HG02588 (cell line): ENCODE data around the gene CXCR6.
"Not testable (repeated sequence)": the region's sequence is repeated elsewhere in the genome, so short reads cannot be mapped to it uniquely, and the experiment has no call there.

Experiments
- ATAC-seq: cut with Tn5 transposase; IDR thresholded peaks from one replicate; pipeline ENCODE4 v1.9.1; 2021; ENCODE audit warnings: mild to moderate bottlenecking, moderate library complexity; ENCODE audit not compliant: unreplicated experiment

The CXCR6 gene

DNA sequence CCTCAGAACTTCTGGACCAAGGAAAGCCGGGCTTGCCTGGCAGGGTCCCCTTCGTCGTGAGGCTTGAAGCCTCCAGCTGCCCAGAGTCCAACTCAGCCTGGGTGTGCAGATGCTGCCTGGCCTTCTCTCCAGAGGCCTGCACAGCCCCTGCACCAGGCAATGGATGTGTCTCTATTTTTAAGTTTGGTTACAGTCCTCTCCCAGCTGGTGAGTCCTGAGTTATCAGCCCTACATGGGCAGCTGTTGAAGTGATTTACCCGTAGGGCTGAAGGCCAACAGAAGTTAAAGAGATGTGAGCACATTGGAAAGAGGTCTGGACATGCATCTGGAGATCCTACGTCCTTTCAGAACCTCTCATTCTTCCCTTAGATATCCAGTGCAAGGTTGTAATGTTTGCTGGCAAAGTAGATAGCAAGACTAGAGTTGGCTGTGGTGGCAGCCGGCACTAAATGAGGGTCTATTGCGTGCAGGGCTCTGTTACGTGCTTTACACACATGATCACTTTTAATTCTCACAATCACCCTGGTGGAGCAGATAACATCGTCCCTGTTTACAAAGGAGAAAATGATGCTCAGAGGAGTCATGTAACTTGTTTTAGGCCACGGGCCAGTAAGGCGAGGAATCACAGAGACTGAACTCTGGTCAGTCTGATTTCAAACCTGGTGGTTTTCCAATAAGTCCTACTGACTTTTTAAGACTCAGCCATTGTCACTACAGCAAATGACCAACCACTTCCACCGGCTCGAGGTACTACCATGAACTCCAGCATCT lies 42.5 kb downstream of the CXCR6 start:
- ATAC-seq: no peak

DNA sequence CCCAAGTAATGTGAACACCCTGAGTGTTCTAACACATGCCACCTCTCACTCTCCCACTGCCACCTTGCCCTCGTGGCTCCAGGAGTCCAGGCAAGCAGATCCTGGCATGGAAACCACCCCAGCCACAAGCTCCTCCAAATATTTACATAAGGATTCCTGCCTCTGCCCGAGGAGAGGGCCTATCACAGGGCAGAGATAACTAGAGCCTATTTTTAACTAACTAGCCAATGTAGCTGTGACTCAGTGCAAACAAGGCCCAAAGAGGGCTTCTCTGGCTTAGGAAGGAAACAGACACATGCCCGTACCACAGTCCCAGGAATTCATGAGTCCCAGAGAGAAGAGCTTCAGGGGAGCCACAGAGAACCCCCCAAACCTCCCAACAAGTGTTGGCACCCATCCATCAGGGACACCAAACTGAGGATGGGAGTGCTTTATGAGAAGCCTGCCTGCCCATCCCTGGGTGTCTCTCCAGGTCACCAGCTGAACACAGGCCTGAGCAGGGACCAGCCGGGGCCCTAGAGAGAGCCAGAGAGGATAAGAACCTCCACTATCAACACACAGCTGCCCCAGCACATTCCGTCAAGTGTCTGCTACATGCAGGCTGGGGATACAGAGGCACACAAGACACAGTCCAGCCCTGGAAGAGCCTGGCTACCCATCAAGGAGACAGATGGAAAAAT lies 43.2 kb downstream of the CXCR6 start:
- no peak for ATAC-seq

DNA sequence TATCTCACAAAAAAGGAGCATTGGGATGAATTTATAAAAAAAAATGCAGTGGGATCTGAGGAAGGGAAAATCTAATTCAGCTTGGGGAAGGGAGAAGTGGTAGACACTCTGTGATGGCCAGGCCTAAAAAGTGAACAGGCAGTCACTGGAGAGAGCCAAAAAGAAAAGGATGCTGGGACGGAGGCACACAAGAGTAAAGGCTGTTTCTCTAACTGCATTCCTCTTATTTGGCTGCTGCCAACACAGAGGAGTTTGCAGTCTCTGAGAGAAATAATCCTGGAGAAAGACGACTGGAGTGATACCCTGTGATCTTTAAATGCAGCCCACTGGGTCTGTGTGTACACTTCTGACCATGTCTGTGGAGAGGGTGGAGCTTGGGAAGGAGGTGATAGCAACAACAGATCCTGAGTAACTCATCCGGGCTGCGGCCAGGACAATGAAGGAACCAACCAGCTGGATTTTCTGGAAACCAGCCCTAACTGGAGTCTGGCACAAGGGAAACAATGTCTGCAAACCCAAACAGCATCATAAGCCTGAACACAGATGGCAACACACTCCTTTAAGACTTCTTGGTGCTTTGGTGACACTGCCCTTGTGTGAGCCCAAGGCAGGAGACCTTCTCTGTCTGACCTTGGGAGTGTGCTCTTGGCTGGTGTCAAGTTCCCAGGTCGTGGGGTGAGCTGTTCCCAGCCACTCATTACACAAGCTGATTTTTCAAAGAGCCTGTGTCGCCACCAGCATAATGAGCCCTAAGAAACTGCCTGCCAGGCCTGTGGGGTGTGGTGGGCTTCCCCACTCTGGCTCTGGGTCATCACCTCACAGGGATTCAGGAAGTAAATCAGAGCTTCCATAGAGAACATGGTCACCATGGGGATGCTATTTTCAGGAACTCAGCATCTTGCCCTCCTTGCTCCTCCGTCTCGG lies 44.4 kb downstream of the CXCR6 start:
- ATAC-seq: no peak

DNA sequence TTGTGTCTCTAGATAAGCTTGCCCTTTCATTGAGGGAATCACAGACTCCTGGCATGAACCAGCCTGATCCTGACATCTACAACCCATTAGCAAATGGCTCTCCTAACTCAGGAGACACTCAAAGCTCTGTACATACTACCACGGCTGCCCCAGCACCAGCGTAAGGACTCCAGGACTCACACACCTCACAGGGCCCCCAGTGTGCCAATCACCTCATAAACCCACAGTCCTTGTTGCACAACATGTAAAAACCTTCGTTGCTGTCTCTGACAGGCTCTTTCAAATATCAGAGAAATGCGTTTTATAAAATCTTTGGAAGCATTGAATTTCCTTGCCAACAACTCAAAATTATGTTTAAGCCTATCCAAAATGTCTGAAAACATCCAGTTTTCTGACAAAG lies 45.1 kb downstream of the CXCR6 start:
- ATAC-seq: no peak

DNA sequence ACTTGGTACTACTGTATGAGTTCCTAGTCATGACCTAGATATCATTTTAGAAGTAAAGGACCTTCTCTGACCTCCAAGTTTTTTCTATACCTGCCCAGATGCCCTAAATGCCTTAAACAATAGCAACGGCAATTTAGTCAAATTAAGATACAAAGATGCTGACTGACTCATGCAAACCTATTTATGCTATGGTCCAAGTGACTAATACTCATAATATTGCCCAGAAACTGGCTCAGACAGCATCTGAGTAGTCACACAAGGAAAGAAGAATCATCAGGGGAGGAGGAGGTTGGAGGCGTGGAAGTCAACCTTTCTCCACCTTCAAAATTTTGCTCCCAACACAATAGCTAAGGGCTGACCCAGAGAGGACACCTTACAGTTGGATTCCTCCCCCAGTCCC lies 45.5 kb downstream of the CXCR6 start:
- no peak for ATAC-seq

DNA sequence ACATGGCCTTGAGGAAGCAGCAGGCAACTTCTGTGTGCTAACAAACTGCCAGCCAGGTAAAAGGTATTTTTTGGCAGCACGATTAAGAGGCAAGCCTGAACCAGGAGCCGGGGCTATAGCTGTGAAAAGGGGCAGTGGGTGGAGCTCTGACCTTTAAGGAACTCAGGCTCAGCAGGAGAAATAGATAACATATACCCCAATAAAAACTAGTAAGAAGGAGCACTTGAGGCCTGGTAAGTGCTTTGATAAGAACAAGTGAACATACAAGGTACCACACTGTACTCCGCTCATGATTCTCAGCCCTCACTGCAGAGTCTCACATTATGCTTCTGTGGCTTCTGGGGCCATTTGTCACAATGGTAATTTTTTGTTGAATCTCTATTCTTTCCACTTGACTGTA lies 46.9 kb downstream of the CXCR6 start:
- no peak for ATAC-seq

DNA sequence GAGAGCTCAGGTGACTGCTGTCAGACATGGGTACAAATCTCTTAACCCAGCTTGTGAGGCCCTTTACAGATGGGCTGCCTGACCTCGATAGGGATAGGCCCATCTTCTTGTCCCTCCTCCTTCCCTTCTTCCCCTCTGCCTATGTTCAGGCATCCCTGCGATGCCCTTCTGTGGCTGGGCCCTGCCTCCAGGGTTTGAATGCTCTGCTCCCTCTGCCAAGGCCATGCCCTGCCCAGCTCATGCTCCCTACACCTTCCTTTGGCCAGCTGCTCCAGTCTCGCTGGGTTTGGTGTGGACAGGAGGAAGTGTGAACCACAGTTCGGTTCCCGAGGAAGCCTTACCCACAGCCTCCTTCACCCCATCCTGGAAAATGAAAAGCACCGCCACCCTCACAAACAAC lies 48.1 kb downstream of the CXCR6 start:
- no peak for ATAC-seq

DNA sequence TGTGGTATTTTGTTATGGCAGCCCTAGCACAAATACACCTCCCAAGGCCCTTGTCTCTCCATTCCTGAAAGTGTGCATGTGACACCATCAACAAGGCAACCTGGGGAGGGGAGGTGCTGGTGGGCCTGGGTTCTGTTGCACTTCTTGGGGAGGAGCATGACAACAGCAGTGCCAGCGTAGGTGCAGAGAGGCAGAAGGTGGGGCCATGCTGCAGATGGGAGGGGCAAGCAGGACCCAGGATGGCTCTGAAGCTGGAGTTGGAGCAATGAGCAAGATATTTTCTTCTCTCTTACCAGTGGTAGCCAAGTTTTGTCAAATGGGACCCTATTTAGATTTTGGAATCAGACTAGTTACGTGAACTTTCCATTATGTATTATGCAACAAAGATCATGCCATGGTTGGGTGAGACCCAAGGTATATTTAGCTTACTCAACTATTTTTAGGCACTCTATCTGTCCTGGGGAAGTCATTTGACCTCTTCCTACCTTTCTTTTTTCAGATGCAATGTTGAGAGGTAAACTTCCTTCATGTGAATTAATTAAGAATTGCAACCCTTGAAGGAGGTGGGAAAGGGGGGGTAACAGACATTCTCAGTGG lies 49.0 kb downstream of the CXCR6 start:
- ATAC-seq: no peak

DNA sequence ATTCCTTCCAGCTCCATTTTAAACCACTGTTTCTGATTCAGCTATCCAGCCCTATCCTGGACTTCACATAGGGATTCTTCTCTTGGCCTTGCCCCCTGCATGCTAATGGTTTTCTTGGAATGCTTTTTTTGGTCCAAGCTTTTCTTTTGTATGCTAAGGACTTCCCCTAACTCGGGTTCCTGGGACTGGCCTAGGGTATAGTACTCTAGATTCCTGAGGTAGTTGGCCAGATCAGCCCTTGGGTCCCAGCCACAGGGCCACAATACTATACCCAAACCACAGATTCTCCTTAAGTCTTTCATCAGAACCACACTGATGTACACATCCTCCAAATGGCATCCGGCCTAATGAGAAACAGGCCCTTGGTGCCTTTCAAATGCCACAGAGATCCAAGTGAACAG lies 49.6 kb downstream of the CXCR6 start:
- ATAC-seq: no peak

DNA sequence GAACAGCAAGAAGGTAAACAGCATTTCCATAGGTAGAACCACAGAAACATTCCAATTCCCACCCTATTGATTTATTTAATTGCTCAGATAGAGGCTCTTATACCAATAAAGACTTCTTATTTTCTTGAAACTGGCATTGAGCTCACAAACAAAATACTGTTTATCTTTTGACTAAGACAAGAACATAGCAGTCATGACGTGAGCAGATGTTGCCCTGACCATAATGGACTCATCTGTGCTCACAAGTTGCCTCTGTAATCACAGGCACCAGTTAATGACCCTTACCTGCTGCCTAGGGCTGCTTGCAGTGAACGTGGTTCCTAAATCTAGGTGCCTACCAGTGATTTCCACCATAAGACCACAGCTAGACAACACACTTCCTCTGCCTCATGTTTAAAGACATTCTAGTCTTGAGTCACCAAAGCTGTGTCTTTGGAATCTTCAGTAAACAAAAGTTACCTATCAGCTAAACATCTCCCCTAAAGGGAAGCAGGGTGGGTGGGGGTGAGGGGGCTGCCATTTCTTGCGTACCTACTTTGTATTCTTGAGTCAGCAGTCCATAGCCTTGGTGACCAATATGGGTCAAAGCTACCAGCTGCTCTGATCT lies 50.3 kb downstream of the CXCR6 start:
- ATAC-seq: no peak

DNA sequence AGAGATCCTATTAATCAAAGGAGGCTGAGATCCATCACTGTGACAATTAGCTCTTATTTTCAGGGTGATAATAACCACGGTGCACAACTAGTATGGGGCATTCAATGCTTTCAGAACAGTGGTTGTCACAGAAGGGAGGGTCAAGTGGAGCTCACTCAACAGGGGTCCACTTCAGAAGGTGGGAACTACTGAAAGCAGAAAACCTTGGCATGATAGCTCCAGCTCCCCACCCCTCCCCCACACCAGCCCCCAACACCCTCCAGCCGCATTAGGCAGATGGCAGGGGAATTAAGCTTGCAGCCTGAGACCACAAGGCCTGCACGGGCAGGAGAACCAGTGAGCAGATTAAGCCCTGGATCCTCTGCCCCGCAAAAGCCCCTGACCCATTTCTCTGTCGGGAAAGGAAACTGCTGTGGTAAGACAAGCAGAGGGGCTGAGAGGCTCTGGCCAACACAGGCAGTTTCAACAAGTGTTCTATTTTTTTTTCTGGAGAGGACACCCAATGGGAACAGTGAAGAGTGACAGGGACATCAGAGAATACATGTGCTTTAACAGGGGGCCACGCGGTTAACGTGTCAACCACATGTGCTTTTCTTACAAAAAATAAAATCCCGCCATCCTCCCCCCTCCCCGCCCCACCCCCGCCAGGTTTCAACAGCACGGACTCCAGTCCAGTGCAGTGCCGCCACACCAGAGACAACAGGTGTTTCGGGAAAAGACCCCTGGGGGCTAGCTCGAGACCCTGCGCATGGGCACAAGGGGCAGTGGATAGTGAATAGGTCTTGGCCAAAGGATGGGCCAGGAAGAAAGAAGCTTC lies 51.4 kb downstream of the CXCR6 start:
- peak; percentile 14 for ATAC-seq

DNA sequence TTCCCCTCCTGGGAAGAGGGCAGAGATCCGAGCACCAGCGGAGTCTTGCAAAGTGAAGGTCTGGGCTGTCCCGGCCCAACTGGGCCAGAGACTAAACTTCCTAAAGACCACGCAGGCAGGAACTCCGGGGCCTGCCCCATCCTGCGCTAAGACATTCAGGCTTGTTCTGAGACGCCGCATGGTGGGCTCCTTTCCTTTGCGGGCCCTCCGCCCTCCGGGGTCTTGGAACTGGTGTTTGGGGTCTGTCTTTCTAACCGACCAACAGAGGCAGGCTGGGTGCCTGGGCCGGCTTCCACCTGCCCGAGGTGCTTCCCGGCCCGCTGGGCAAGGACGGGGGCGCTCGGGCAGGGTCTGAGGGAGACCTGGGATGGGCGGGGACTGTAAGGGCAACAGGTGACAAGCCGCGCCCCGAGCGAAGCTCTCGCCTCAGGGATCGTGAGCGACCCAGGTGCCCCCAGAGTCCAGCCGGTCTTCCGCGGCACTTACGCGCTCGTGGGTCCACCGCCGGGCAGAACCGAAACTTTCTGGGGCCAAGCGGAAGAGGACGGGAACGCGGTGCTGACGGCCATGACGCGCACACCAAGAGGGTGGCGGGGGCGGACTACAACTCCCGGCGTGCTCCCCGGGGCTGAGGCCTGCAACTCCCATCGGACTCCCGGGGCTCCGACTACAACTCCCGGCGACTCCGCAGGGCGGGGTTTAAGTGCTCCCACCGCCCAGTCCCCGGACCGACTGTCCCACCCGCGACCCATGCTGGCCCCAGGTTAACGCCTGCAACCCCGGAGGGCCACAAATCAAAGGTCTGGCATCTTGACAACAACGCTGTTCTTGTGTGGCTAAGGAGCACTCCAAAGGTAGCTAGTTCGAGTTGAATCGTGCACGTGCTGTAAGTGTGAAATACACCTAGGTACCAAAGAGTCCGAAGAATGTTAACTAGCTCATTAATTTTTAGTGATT lies 52.2 kb downstream of the CXCR6 start, which contains the start of gene FYCO1:
Gene FYCO1 (minus strand): TSS at position 589 of the 957 bp plus-strand sequence. CDS start 10,914 bp downstream, outside the sequence.
- ATAC-seq: peak; percentile 90

DNA sequence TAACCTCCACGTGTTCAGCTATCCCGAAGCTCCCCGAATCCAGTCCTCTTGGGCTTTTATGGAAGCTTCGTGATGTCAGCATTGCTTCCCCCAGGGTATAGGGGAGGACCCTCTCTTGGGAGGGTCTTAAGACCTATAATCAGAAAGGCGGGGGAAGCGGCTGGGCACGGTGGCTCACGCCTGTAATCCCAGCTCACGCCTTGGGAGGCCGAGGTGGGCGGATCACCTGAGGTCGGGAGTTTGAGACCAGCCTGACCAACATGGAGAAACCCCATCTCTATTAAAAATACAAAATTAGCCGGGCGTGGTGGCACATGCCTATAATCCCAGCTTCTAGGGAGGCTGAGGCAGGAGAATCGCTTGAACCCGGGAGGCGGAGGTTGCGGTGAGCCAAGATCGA lies 54.2 kb downstream of the CXCR6 start:
- ATAC-seq: not testable (repeated sequence)

DNA sequence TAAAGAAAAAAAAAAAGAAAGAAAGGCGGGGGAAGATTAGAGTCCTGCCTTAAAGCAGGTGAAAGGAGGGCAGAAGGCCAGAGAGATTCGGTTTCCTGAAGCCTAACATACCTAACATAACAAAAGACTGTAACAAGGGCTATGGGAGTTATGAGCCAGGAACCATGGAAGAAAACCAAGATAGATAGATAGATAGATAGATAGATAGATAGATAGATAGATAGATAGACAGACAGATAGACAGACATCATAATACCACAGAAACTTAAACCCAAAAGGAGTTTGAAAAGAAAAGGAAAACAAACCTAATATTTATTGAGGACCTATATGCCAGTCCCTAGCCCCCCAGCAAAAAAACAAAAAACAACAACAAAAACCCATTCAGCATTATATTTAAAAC lies 54.7 kb downstream of the CXCR6 start:
- no peak for ATAC-seq
